ENCODE results near the gene FGF14. TPM values are rescaled to one million over a fixed set of nuclear protein-coding genes. Genes with fewer than 3 reads are reported as not detected.

Gene FGF14
- total RNA-seq, 5 donors from 2014 or later (not counting 1 experiment from before 2014, with no cell fraction given), result 0.03 TPM; not detected in 3

- Mint-ChIP-seq H3K4me3 (no peak overlapping the region), H3K9me3 (no peaks in the 10 kb centered on the region), H3K4me1 (no peaks in the 10 kb centered on the region), H3K36me3 (no peaks in the 10 kb centered on the region), H3K27ac (no peak overlapping the region), H3K27me3 (peaks cover 3 to 5% of the 10 kb centered on the region in 2 donors)
- Histone ChIP-seq H3K4me1 (ENCODE audit: control insufficient read depth in 1 of 2, extremely low read depth in 1 of 2, insufficient read depth in 2 of 2, low read length in 2 of 2) (no peaks in the 10 kb centered on the region), H3K4me3 (ENCODE audit: control insufficient read depth in 1 of 2, extremely low read depth in 1 of 2, low read length in 1 of 2) (no peak overlapping the region), H3K9me3 (no peaks in the 10 kb centered on the region), H3K36me3 (ENCODE audit: control insufficient read depth in 2 of 2, extremely low read depth in 1 of 2, insufficient read depth in 1 of 2, low read length in 1 of 2) (no peaks in the 10 kb centered on the region), H3K27me3 (replicated peaks in 1 of 2; ENCODE audit: control insufficient read depth in 2 of 2, extremely low read depth in 1 of 2, insufficient read depth in 2 of 2, low read length in 1 of 2) (no peaks in the 10 kb centered on the region), H3K27ac (ENCODE audit: low read length) (no peak overlapping the region)
- ATAC-seq (replicated peaks in 1 of 4) (no peak), DNase-seq (no peak)
- ChIA-PET CTCF (no interaction called here), POLR2A (no interaction called here)
- no CpG with 5 or more reads among the region's 3 CpGs for WGBS (ENCODE audit: insufficient coverage)
Observed at GRCh38 chr13:102322211-102322610, 79.6 kb downstream of the FGF14 start.

DNA sequence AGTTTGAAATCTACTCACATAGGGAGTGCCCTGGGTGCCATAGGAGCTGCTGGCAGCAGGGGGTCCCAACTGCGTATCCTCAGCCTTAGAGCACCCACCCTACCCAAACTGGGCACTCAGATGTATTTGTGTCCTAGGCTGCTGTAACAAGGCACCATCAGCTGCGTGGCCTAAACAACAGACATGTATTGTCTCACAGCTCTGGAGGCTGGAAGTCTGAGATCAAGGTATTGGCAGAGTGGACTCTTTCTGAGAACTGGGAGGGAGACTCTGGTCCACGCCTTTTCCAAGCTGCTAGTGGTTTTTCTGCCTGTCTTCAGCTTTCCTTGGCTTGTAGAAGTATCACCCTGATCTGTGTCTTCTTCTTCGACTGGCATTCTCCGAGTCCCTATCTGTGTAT lies 83.6 kb downstream of the FGF14 start:
- Histone ChIP-seq H3K4me3 (ENCODE audit: control insufficient read depth in 1 of 2, extremely low read depth in 1 of 2, low read length in 1 of 2) (no peak overlapping the region), H3K4me1 (ENCODE audit: control insufficient read depth in 1 of 2, extremely low read depth in 1 of 2, insufficient read depth in 2 of 2, low read length in 2 of 2) (no peaks in the 10 kb centered on the region), H3K27me3 (replicated peaks in 1 of 2; ENCODE audit: control insufficient read depth in 2 of 2, extremely low read depth in 1 of 2, insufficient read depth in 2 of 2, low read length in 1 of 2) (no peaks in the 10 kb centered on the region), H3K36me3 (ENCODE audit: control insufficient read depth in 2 of 2, extremely low read depth in 1 of 2, insufficient read depth in 1 of 2, low read length in 1 of 2) (no peaks in the 10 kb centered on the region), H3K9me3 (no peaks in the 10 kb centered on the region), H3K27ac (ENCODE audit: low read length) (no peak overlapping the region)
- no peak overlapping the region for H3K4me3 Mint-ChIP-seq
- no peaks in the 10 kb centered on the region for H3K9me3 Mint-ChIP-seq
- peaks cover 0 to 1% (median 1%) of the 10 kb centered on the region in 3 donors for H3K4me1 Mint-ChIP-seq
- 69% methylated on average over 4 of the region's 5 CpGs for WGBS (ENCODE audit: insufficient coverage)
- ChIA-PET POLR2A (no interaction called here), CTCF (interaction anchor here in 1 of 2 donors (0.7 kb wide), 1 partner anchor 273 kb away, joined by 5 read pairs; no protein-coding TSS in a partner anchor)
- H3K36me3 Mint-ChIP-seq, result no peaks in the 10 kb centered on the region
- peaks cover 4 to 5% of the 10 kb centered on the region in 2 donors for H3K27me3 Mint-ChIP-seq
- no peak overlapping the region for H3K27ac Mint-ChIP-seq
- ATAC-seq (replicated peaks in 1 of 4), result no peak
- DNase-seq, result no peak

GRCh38 chr13:102317593-102317992 lies 84.3 kb downstream of the FGF14 start:
- H3K27me3 Mint-ChIP-seq, result peaks cover 6 to 9% of the 10 kb centered on the region in 2 donors
- no peak for ATAC-seq (replicated peaks in 1 of 4)
- DNase-seq, result no peak
- Histone ChIP-seq H3K4me1 (ENCODE audit: control insufficient read depth in 1 of 2, extremely low read depth in 1 of 2, insufficient read depth in 2 of 2, low read length in 2 of 2) (no peaks in the 10 kb centered on the region), H3K36me3 (ENCODE audit: control insufficient read depth in 2 of 2, extremely low read depth in 1 of 2, insufficient read depth in 1 of 2, low read length in 1 of 2) (no peaks in the 10 kb centered on the region), H3K9me3 (no peaks in the 10 kb centered on the region), H3K27me3 (replicated peaks in 1 of 2; ENCODE audit: control insufficient read depth in 2 of 2, extremely low read depth in 1 of 2, insufficient read depth in 2 of 2, low read length in 1 of 2) (peaks cover 0 to 4% of the 10 kb centered on the region in 2 experiments), H3K27ac (ENCODE audit: low read length) (no peak overlapping the region), H3K4me3 (ENCODE audit: control insufficient read depth in 1 of 2, extremely low read depth in 1 of 2, low read length in 1 of 2) (no peak overlapping the region)
- no peak overlapping the region for H3K4me3 Mint-ChIP-seq
- no peak overlapping the region for H3K27ac Mint-ChIP-seq
- CTCF ChIA-PET, result interaction anchor here in 1 of 2 donors (0.7 kb wide), 1 partner anchor 274 kb away, joined by 5 read pairs; no protein-coding TSS in a partner anchor
- no CpG with 5 or more reads among the region's 2 CpGs for WGBS (ENCODE audit: insufficient coverage)
- H3K36me3 Mint-ChIP-seq, result no peaks in the 10 kb centered on the region
- POLR2A ChIA-PET, result no interaction called here
- H3K9me3 Mint-ChIP-seq, result no peaks in the 10 kb centered on the region
- peaks cover 0 to 2% (median 2%) of the 10 kb centered on the region in 3 donors for H3K4me1 Mint-ChIP-seq

- H3K4me1 Mint-ChIP-seq, result peaks cover 0 to 2% (median 2%) of the 10 kb centered on the region in 3 donors
- H3K4me3 Mint-ChIP-seq, result no peak overlapping the region
- Histone ChIP-seq H3K27ac (ENCODE audit: low read length) (no peak overlapping the region), H3K4me1 (ENCODE audit: control insufficient read depth in 1 of 2, extremely low read depth in 1 of 2, insufficient read depth in 2 of 2, low read length in 2 of 2) (no peaks in the 10 kb centered on the region), H3K36me3 (ENCODE audit: control insufficient read depth in 2 of 2, extremely low read depth in 1 of 2, insufficient read depth in 1 of 2, low read length in 1 of 2) (no peaks in the 10 kb centered on the region), H3K9me3 (no peaks in the 10 kb centered on the region), H3K4me3 (ENCODE audit: control insufficient read depth in 1 of 2, extremely low read depth in 1 of 2, low read length in 1 of 2) (no peak overlapping the region), H3K27me3 (replicated peaks in 1 of 2; ENCODE audit: control insufficient read depth in 2 of 2, extremely low read depth in 1 of 2, insufficient read depth in 2 of 2, low read length in 1 of 2) (peaks cover 0 to 4% of the 10 kb centered on the region in 2 experiments)
- no CpG with 5 or more reads among the region's 3 CpGs for WGBS (ENCODE audit: insufficient coverage)
- no peak for DNase-seq
- ChIA-PET POLR2A (no interaction called here), CTCF (no interaction called here)
- no peak for ATAC-seq (replicated peaks in 1 of 4)
- H3K27me3 Mint-ChIP-seq, result peaks cover 6 to 9% of the 10 kb centered on the region in 2 donors
- H3K27ac Mint-ChIP-seq, result no peak overlapping the region
- H3K36me3 Mint-ChIP-seq, result no peaks in the 10 kb centered on the region
- H3K9me3 Mint-ChIP-seq, result no peaks in the 10 kb centered on the region
Observed at GRCh38 chr13:102316732-102317131, 85.1 kb downstream of the FGF14 start.

DNA sequence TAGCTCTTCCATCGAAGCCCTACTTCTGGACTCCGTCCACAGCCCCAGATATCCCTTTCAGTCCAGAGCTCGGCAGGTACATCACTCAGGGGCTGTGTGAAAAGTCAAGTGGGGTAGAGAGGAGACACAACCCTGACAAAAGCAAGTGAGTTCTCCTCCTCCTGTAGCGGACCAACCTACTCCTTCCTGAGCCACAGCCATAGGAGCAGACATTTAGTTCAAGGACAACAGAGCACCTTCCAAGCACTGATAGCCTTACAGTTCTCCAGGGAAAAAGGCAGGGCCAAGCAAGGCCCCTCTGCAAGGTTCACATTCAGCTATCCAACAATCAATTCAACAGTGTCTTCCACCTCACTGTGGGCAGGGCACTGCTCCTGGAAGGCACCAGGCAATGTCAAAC lies 89.0 kb downstream of the FGF14 start:
- Mint-ChIP-seq H3K9me3 (no peaks in the 10 kb centered on the region), H3K4me1 (peaks cover 0 to 2% (median 2%) of the 10 kb centered on the region in 3 donors), H3K4me3 (no peak overlapping the region), H3K27me3 (peaks cover 3 to 14% of the 10 kb centered on the region in 2 donors), H3K27ac (no peak overlapping the region), H3K36me3 (no peaks in the 10 kb centered on the region)
- WGBS (ENCODE audit: insufficient coverage), result 86% methylated on average over 1 of the region's 4 CpGs
- Histone ChIP-seq H3K4me3 (ENCODE audit: control insufficient read depth in 1 of 2, extremely low read depth in 1 of 2, low read length in 1 of 2) (no peak overlapping the region), H3K27ac (ENCODE audit: low read length) (no peak overlapping the region), H3K9me3 (no peaks in the 10 kb centered on the region), H3K4me1 (ENCODE audit: control insufficient read depth in 1 of 2, extremely low read depth in 1 of 2, insufficient read depth in 2 of 2, low read length in 2 of 2) (no peaks in the 10 kb centered on the region), H3K36me3 (ENCODE audit: control insufficient read depth in 2 of 2, extremely low read depth in 1 of 2, insufficient read depth in 1 of 2, low read length in 1 of 2) (no peaks in the 10 kb centered on the region), H3K27me3 (replicated peaks in 1 of 2; ENCODE audit: control insufficient read depth in 2 of 2, extremely low read depth in 1 of 2, insufficient read depth in 2 of 2, low read length in 1 of 2) (peaks cover 0 to 4% of the 10 kb centered on the region in 2 experiments)
- no peak for ATAC-seq (replicated peaks in 1 of 4)
- CTCF ChIA-PET, result no interaction called here
- POLR2A ChIA-PET, result no interaction called here
- DNase-seq, result no peak

- CTCF ChIA-PET, result interaction anchor here in 1 of 2 donors (0.7 kb wide), 1 partner anchor 9 kb away, joined by 9 read pairs; no protein-coding TSS in a partner anchor
- POLR2A ChIA-PET, result no interaction called here
- no peaks in the 10 kb centered on the region for H3K9me3 ChIP-seq
- H3K36me3 Mint-ChIP-seq, result no peaks in the 10 kb centered on the region
- no peaks in the 10 kb centered on the region for H3K36me3 ChIP-seq (ENCODE audit: control insufficient read depth in 2 of 2, extremely low read depth in 1 of 2, insufficient read depth in 1 of 2, low read length in 1 of 2)
- H3K27ac Mint-ChIP-seq, result no peak overlapping the region
- no peaks in the 10 kb centered on the region for H3K9me3 Mint-ChIP-seq
- peaks cover 0 to 4% of the 10 kb centered on the region in 2 experiments for H3K27me3 ChIP-seq (replicated peaks in 1 of 2; ENCODE audit: control insufficient read depth in 2 of 2, extremely low read depth in 1 of 2, insufficient read depth in 2 of 2, low read length in 1 of 2)
- DNase-seq (no peak), ATAC-seq (replicated peaks in 1 of 4) (no peak)
- no peak overlapping the region for H3K4me3 Mint-ChIP-seq
- no peak overlapping the region for H3K4me3 ChIP-seq (ENCODE audit: control insufficient read depth in 1 of 2, extremely low read depth in 1 of 2, low read length in 1 of 2)
- H3K4me1 Mint-ChIP-seq, result peaks cover 0 to 2% (median 2%) of the 10 kb centered on the region in 3 donors
- no peak overlapping the region for H3K27ac ChIP-seq (ENCODE audit: low read length)
- WGBS (ENCODE audit: insufficient coverage), result 70% methylated on average over 2 of the region's 3 CpGs
- no peaks in the 10 kb centered on the region for H3K4me1 ChIP-seq (ENCODE audit: control insufficient read depth in 1 of 2, extremely low read depth in 1 of 2, insufficient read depth in 2 of 2, low read length in 2 of 2)
- peaks cover 3 to 15% of the 10 kb centered on the region in 2 donors for H3K27me3 Mint-ChIP-seq
Observed at GRCh38 chr13:102311901-102312300, 89.9 kb downstream of the FGF14 start.

- H3K4me1 ChIP-seq (ENCODE audit: control insufficient read depth in 1 of 2, extremely low read depth in 1 of 2, insufficient read depth in 2 of 2, low read length in 2 of 2), result no peaks in the 10 kb centered on the region
- H3K9me3 Mint-ChIP-seq, result no peaks in the 10 kb centered on the region
- DNase-seq (no peak), ATAC-seq (replicated peaks in 1 of 4) (no peak)
- WGBS (ENCODE audit: insufficient coverage), result no CpG with 5 or more reads among the region's 5 CpGs
- H3K27me3 ChIP-seq (replicated peaks in 1 of 2; ENCODE audit: control insufficient read depth in 2 of 2, extremely low read depth in 1 of 2, insufficient read depth in 2 of 2, low read length in 1 of 2), result peaks cover 0 to 4% of the 10 kb centered on the region in 2 experiments
- H3K4me3 ChIP-seq (ENCODE audit: control insufficient read depth in 1 of 2, extremely low read depth in 1 of 2, low read length in 1 of 2), result no peak overlapping the region
- ChIA-PET POLR2A (no interaction called here), CTCF (interaction anchor here in 1 of 2 donors (0.8 kb wide), 1 partner anchor 171 kb away, joined by 3 read pairs; no protein-coding TSS in a partner anchor)
- peaks cover 0 to 2% (median 2%) of the 10 kb centered on the region in 3 donors for H3K4me1 Mint-ChIP-seq
- no peaks in the 10 kb centered on the region for H3K9me3 ChIP-seq
- no peaks in the 10 kb centered on the region for H3K36me3 ChIP-seq (ENCODE audit: control insufficient read depth in 2 of 2, extremely low read depth in 1 of 2, insufficient read depth in 1 of 2, low read length in 1 of 2)
- H3K4me3 Mint-ChIP-seq, result no peak overlapping the region
- H3K36me3 Mint-ChIP-seq, result no peaks in the 10 kb centered on the region
- H3K27ac Mint-ChIP-seq, result no peak overlapping the region
- peaks cover 3 to 17% of the 10 kb centered on the region in 2 donors for H3K27me3 Mint-ChIP-seq
- no peak overlapping the region for H3K27ac ChIP-seq (ENCODE audit: low read length)
Observed at GRCh38 chr13:102311419-102311796, 90.4 kb downstream of the FGF14 start.
